Activated CD4-positive, alpha-beta T cell treated with anti-CD3 and anti-CD28 coated beads, Interleukin-2, amount 10 ng/mL, durations not matched to agents 24 days and 14 days (primary cell): ENCODE data around the gene SLC38A11. TPM values are rescaled to one million over a fixed set of nuclear protein-coding genes. Genes with fewer than 3 reads are reported as not detected.
"Not testable (repeated sequence)": the region's sequence is repeated elsewhere in the genome, so short reads cannot be mapped to it uniquely, and the experiment has no call there.

Experiments
- DNase-seq: peaks from one replicate; pipeline ENCODE4 v3.0.0; 2022
- H3K27ac Mint-ChIP-seq: one replicate; pipeline ENCODE4 v1.8.0; 2022; ENCODE audit warnings: mild to moderate bottlenecking, mixed read lengths
- H3K27me3 Mint-ChIP-seq: one replicate; pipeline ENCODE4 v1.8.0; 2022; ENCODE audit warnings: mixed read lengths
- H3K36me3 Mint-ChIP-seq: one replicate; pipeline ENCODE4 v1.8.0; 2022; ENCODE audit warnings: low read depth, mild to moderate bottlenecking, mixed read lengths
- H3K4me1 Mint-ChIP-seq: one replicate; pipeline ENCODE4 v1.8.0; 2021; ENCODE audit warnings: mixed read lengths
- H3K4me3 Mint-ChIP-seq: one replicate; pipeline ENCODE4 v1.8.0; 2022; ENCODE audit warnings: mild to moderate bottlenecking, moderate library complexity, mixed read lengths
- H3K9me3 Mint-ChIP-seq: one replicate; pipeline ENCODE4 v1.8.0; 2021; ENCODE audit warnings: mixed read lengths
- intact Hi-C: fragments of 100-400 bp; cut with micrococcal nuclease; formaldehyde crosslinking; loops from one replicate; pipeline ENCODE4 v1.15.1; 2023
- total RNA-seq: library from RNA; stranded (reverse); gene quantifications from 2 replicates; pipeline ENCODE4 v1.2.3, GENCODE V29; 2022

Gene SLC38A11
- total RNA-seq, 1 donor from 2014 or later = not detected

- peaks cover 5% of the 10 kb centered on the region for H3K27me3 Mint-ChIP-seq
- H3K9me3 Mint-ChIP-seq = no peaks in the 10 kb centered on the region
- no peak overlapping the region for H3K27ac Mint-ChIP-seq
- H3K4me3 Mint-ChIP-seq = no peak overlapping the region
- no peaks in the 10 kb centered on the region for H3K36me3 Mint-ChIP-seq
- H3K4me1 Mint-ChIP-seq = no peaks in the 10 kb centered on the region
- no peak for DNase-seq
- intact Hi-C loops = no loop called here
Measured at GRCh38 chr2:164871404-164871803, 83.9 kb downstream of the SLC38A11 start.

GRCh38 chr2:164869420-164869772, 85.9 kb downstream of the SLC38A11 start:
- Mint-ChIP-seq H3K9me3 (no peaks in the 10 kb centered on the region), H3K4me3 (no peak overlapping the region), H3K36me3 (no peaks in the 10 kb centered on the region), H3K4me1 (no peaks in the 10 kb centered on the region), H3K27me3 (peaks cover 4% of the 10 kb centered on the region), H3K27ac (no peak overlapping the region)
- intact Hi-C loops = no loop called here
- DNase-seq = no peak

GRCh38 chr2:164868563-164869419, 86.5 kb downstream of the SLC38A11 start:
- Mint-ChIP-seq H3K4me3 (no peak overlapping the region), H3K9me3 (no peaks in the 10 kb centered on the region), H3K36me3 (no peaks in the 10 kb centered on the region), H3K27ac (no peak overlapping the region), H3K27me3 (peaks cover 3% of the 10 kb centered on the region), H3K4me1 (no peaks in the 10 kb centered on the region)
- intact Hi-C loops = no loop called here
- no peak for DNase-seq

- H3K4me1 Mint-ChIP-seq = no peaks in the 10 kb centered on the region
- H3K27ac Mint-ChIP-seq = no peak overlapping the region
- H3K9me3 Mint-ChIP-seq = no peaks in the 10 kb centered on the region
- no peak for DNase-seq
- no peak overlapping the region for H3K4me3 Mint-ChIP-seq
- H3K36me3 Mint-ChIP-seq = no peaks in the 10 kb centered on the region
- intact Hi-C loops = no loop called here
- H3K27me3 Mint-ChIP-seq = peaks cover 5% of the 10 kb centered on the region
Measured at GRCh38 chr2:164867779-164868397, 87.4 kb downstream of the SLC38A11 start.

- DNase-seq, H3K36me3 Mint-ChIP-seq, H3K27ac Mint-ChIP-seq, intact Hi-C loops, H3K4me1 Mint-ChIP-seq, H3K27me3 Mint-ChIP-seq, H3K4me3 Mint-ChIP-seq, H3K9me3 Mint-ChIP-seq: not testable (repeated sequence)
Measured at GRCh38 chr2:164866381-164866780, 88.9 kb downstream of the SLC38A11 start.

GRCh38 chr2:164860694-164861042, 94.7 kb downstream of the SLC38A11 start:
- intact Hi-C loops = no loop called here
- Mint-ChIP-seq H3K4me1 (no peaks in the 10 kb centered on the region), H3K9me3 (no peaks in the 10 kb centered on the region), H3K27ac (no peak overlapping the region), H3K4me3 (no peak overlapping the region), H3K27me3 (peaks cover 7% of the 10 kb centered on the region), H3K36me3 (no peaks in the 10 kb centered on the region)
- no peak for DNase-seq

- intact Hi-C loops = not testable (repeated sequence)
Measured at GRCh38 chr2:164859906-164860693, 95.2 kb downstream of the SLC38A11 start.

GRCh38 chr2:164859251-164859818, 96.0 kb downstream of the SLC38A11 start:
- H3K9me3 Mint-ChIP-seq = no peaks in the 10 kb centered on the region
- no peak overlapping the region for H3K27ac Mint-ChIP-seq
- H3K36me3 Mint-ChIP-seq = no peaks in the 10 kb centered on the region
- H3K4me1 Mint-ChIP-seq = no peaks in the 10 kb centered on the region
- no peak overlapping the region for H3K4me3 Mint-ChIP-seq
- no peak for DNase-seq
- intact Hi-C loops = no loop called here
- peaks cover 7% of the 10 kb centered on the region for H3K27me3 Mint-ChIP-seq

More at GRCh38 chr2:164859906-164860693, 95.2 kb downstream of the SLC38A11 start:
- H3K36me3 Mint-ChIP-seq, H3K4me3 Mint-ChIP-seq, DNase-seq, H3K27me3 Mint-ChIP-seq, H3K4me1 Mint-ChIP-seq, H3K9me3 Mint-ChIP-seq, H3K27ac Mint-ChIP-seq: not testable (repeated sequence)

GRCh38 chr2:164852086-164852485, 103.2 kb downstream of the SLC38A11 start:
- Mint-ChIP-seq H3K27ac (no peak overlapping the region), H3K27me3 (peaks cover 17% of the 10 kb centered on the region), H3K36me3 (no peaks in the 10 kb centered on the region), H3K4me3 (no peak overlapping the region), H3K9me3 (no peaks in the 10 kb centered on the region), H3K4me1 (no peaks in the 10 kb centered on the region)
- intact Hi-C loops = no loop called here
- DNase-seq = no peak

GRCh38 chr2:164850235-164850634, 105.1 kb downstream of the SLC38A11 start:
- H3K27ac Mint-ChIP-seq = no peak overlapping the region
- intact Hi-C loops = no loop called here
- no peaks in the 10 kb centered on the region for H3K36me3 Mint-ChIP-seq
- DNase-seq = no peak
- H3K9me3 Mint-ChIP-seq = no peaks in the 10 kb centered on the region
- peaks cover 24% of the 10 kb centered on the region for H3K27me3 Mint-ChIP-seq
- H3K4me1 Mint-ChIP-seq = no peaks in the 10 kb centered on the region
- no peak overlapping the region for H3K4me3 Mint-ChIP-seq

GRCh38 chr2:164849506-164849905, 105.8 kb downstream of the SLC38A11 start:
- Mint-ChIP-seq H3K9me3 (no peaks in the 10 kb centered on the region), H3K4me3 (no peak overlapping the region), H3K27me3 (peaks cover 29% of the 10 kb centered on the region), H3K36me3 (no peaks in the 10 kb centered on the region), H3K27ac (no peak overlapping the region), H3K4me1 (no peaks in the 10 kb centered on the region)
- no peak for DNase-seq
- intact Hi-C loops = no loop called here

GRCh38 chr2:164847981-164848741, 107.2 kb downstream of the SLC38A11 start:
- intact Hi-C loops = no loop called here
- H3K27ac Mint-ChIP-seq = no peak overlapping the region

GRCh38 chr2:164847291-164847690, 108.0 kb downstream of the SLC38A11 start:
- no peak overlapping the region for H3K27ac Mint-ChIP-seq
- H3K27me3 Mint-ChIP-seq = peaks cover 36% of the 10 kb centered on the region
- H3K4me1 Mint-ChIP-seq = no peaks in the 10 kb centered on the region
- intact Hi-C loops = no loop called here
- no peak overlapping the region for H3K4me3 Mint-ChIP-seq
- H3K36me3 Mint-ChIP-seq = no peaks in the 10 kb centered on the region
- no peaks in the 10 kb centered on the region for H3K9me3 Mint-ChIP-seq
- no peak for DNase-seq

More at GRCh38 chr2:164847981-164848741, 107.2 kb downstream of the SLC38A11 start:
- H3K27me3 Mint-ChIP-seq = peaks cover 36% of the 10 kb centered on the region
- no peak overlapping the region for H3K4me3 Mint-ChIP-seq
- no peaks in the 10 kb centered on the region for H3K4me1 Mint-ChIP-seq
- DNase-seq = no peak
- no peaks in the 10 kb centered on the region for H3K9me3 Mint-ChIP-seq
- no peaks in the 10 kb centered on the region for H3K36me3 Mint-ChIP-seq
